DMS79 (cell line): ENCODE results near the gene ZNF471.

Experiments used
- DNase-seq: peaks from one replicate; lab custom pipeline; 2025; lab: John Stamatoyannopoulos, UW

Gene ZNF471

DNA sequence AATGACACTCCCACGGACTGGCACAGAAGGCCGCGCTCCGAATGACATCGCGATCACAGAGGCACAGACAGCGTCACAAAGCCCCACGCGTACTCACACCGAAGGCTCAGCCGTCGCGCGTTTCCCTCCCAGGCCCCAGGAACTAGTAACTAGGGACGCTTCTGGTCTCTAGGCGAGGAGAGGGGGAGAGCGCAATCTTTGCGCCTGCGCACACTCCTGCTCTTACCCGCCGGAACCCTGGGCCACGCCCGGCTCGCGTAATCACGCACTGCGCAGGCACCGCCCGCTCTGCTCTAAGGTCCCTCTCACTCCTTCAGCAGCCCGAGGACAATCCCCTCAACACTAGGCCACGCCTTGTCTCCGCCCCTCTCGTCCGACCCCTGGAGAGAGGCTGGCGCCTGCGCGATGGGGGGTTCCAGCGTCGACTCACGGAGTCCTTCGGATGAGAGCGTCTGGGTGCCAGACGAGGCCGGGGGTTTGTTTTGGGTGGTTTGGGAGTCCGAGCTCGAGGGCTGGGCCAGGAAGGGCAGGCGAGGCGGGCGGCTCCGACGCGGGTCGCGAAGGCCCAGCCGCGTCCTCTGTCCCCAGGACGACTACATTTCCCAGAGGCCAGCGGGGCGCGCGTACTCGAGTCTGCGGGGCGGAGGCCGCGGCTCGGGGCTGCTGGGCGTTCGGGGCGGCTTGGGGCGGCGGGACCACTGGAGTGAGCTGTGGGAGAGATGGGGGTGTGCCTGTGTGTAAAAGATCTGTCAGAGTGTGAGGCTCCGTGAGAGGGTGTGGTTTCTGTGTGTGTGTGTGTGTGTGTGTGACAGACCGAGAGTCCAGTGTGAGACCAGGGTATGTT lies at the start of gene ZNF471:
Gene ZNF471 (plus strand): TSS at position 410 of the 844 bp plus-strand sequence. CDS start 3,717 bp downstream, outside the sequence.
- DNase-seq, result peak; percentile 83

DNA sequence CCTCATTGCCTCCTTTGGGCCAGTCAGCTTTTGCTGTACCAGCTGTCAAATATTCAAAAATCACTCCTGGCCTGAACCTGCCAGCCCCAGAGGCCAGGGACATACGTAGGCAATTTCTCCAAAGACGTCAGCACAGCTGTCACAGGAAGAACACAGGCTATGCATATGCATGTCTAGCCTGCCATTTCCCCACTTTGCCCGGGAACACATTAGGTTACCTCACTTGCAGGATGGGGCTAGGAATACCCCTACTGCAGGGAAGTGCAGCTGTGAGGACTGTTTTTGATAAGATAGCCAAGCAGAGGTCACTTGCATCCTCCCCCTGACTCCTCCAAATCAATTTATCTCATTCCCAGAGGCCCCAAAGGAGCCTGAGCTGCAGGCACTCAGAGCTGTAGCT lies 33.3 kb upstream of the ZNF471 start:
- DNase-seq, result no peak

DNA sequence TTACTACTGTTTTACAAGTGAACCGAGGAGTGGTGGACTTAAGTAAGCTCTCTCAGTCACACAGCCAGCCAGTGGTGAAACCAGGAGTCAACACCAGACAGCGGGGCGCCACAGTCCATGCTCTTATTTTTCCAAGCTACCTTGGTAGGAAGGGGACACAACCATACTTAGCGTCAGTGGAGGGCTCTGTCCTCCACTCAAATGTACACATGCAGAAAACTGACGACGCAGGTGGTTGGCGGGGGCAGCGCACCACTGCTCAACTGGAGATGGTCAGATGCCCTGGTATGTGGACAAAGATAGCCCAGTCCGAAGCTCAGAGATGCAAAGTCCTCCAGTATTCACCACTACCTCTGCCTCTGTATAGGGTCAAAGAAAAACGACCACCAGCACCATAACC lies 31.6 kb upstream of the ZNF471 start:
- DNase-seq, result no peak

DNA sequence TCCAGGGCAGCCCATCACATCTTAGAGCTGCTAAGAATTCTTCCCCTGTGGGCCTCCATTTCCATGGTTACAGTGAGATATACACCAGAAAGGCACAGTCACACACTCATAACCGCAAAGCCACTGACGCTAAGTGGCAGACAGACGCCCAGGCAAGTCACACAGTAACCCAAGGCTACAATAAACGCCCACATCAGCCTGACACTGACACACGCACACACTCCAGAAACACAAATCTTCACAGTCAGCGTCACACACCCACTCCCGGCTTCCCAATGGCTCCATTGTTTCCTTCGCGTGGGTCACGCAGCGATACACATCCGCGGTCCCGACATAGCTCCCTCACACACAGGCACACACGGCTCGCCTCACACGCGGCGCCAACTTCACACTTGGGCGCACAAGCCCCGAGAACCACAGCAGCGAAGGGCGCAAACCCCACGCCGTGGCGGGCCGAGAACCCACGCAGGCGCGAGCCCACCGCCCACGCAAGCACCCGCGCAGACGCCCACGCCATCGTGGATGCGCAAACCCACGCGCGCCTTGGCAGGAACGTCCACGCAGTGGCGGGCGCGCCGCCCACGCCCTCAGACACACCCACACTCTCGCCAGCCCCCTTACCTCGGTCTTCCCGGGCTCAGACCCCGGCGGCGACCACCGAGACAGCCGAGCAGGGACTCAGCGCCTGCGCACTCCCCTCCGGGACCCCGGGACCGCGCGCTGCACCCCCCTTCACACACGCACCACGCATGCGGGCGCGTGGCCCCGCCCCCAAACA lies 30.8 kb upstream of the ZNF471 start, which contains the start of gene ZNF667:
Gene ZNF667 (minus strand): TSS at position 695 of the 778 bp plus-strand sequence. CDS start 14,975 bp downstream, outside the sequence.
- DNase-seq, result peak; percentile 9

DNA sequence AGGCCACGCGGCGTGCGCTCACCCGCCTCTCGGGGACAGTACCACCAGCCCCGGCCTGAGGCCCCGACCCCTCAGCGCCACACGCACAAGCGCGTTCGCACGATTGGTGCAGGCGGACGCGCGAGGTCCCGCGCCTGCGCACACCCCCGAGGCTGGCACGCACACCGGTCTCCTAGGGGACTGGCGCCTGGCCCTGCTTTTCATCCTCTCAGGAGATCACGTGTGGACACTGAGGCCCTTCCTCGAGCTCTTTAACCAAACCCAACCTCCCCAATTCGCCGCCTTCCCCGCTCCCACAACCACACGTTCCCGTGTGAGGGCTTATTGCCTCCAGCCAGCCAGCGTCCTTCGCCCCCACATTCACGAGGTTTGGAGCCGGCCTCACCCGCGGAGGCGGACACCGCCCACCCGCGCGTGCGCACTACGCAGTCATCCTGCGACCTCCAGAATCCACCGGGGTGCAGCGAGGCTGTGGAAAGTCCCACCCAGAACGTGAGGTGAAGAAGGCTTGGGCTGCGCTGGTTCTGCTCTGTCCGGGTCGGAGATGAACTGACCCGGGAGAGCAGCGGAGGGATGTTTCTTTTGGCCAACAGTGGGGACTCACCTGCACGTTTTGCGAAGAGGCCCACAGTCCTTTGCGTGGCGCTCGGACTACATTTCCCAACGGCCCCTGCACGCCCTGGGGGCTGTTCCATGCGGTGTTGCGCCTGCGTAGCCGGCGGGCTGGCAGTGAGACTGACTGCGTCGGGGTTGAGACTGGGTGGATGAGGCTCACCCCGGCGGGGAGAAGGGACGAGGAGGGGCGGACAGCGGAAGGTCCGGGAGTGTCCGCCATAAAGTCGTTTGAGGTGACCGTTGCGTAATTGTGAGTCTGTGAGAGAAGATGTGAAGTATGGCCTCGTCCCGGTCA lies 30.0 kb upstream of the ZNF471 start:
- peak; percentile 63 for DNase-seq

DNA sequence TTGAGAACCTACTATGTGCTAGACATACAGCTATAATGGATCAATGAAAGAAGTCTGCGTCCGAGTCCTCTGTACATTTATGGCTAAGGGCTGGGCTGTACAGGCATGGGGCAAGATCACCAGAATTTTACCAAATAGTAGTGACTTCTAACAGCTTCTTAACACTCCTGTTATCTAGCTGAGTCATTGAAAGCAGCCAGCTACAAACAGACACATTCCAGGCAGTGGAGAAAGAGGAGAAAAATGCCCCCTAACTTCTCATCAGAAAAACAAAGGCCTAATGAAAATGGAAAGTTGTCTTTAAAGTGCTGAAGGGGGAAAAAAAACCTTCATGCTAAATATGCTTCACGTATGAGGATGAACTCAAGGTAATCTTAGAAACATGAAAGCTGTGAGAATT lies 16.3 kb upstream of the ZNF471 start:
- DNase-seq, result no peak

DNA sequence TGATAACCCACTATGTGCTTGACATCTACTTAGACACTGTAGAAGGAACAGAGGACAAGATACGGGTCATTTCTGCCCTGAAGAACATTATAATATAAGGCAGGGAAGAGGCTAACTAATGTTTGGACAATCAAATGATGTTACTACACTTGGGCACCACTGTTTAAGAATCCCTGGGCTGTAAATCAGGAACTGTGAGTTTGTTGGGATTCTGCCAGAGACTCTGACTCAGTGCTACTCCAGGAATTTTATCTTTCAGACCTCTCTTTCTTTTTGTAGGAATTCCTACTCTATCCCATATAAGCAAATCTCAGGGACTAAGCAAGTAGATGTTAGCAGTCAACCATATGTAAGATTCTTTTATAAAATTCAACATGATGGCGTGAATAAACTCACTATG lies 3.1 kb upstream of the ZNF471 start:
- DNase-seq, result no peak

DNA sequence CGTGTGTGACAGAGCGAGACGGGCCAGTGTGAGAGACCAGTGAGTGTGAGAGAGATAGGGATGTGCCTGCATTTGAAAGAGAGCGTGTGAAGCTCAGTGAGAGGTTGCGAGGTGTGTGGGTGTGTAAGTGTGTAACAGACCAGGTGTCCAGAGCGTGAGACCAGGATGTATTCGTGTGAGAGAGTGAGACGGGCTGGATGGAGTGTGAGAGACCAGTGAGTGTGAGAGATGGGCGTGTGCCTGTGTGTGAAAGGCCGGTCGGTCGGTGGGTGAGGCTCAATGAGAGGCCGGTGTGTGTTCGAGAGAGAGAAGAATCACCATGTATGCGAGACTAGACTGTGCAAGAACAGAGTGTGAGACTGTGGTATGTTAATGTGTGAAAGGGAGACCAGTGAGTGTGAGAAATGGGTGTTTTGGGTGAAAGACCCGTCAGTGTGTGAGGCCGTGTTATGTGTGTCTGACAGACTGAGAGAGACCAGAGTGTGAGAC lies 679 bp downstream of the ZNF471 start:
- no peak for DNase-seq

DNA sequence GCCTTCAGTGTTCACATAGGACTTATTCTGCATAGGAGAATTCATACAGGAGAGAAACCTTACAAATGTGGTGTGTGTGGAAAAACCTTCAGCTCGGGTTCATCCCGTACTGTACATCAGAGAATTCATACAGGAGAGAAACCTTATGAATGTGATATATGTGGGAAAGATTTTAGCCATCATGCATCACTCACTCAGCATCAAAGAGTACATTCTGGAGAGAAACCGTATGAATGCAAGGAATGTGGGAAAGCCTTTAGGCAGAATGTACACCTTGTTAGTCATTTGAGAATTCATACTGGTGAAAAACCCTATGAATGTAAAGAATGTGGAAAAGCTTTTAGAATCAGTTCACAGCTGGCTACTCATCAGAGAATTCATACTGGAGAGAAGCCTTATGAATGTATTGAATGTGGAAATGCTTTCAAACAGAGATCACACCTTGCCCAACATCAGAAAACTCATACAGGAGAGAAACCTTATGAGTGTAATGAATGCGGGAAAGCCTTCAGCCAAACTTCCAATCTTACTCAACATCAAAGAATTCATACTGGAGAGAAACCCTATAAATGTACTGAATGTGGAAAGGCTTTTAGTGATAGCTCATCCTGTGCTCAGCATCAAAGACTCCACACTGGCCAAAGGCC lies 17.7 kb downstream of the ZNF471 start:
- DNase-seq, result no peak

DNA sequence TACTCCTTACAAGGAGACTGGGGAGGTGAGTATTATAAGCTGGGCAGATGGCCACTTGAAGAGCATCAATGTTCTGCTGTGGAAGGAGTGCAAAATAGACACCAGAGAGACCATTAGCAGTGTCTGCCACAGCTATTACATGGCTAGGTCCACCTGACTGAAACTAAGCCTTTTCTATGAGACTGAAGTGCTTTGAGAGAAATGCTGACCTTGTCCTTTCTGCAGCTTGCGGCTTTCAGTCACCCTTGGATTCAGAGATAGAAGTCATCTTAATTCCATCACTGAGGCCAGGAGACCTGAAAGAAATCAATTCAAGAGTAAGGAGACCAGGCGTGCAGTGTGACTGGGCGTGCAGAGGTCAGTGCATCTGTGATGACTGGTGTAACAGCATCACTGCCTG lies 29.8 kb downstream of the ZNF471 start:
- DNase-seq, result no peak

DNA sequence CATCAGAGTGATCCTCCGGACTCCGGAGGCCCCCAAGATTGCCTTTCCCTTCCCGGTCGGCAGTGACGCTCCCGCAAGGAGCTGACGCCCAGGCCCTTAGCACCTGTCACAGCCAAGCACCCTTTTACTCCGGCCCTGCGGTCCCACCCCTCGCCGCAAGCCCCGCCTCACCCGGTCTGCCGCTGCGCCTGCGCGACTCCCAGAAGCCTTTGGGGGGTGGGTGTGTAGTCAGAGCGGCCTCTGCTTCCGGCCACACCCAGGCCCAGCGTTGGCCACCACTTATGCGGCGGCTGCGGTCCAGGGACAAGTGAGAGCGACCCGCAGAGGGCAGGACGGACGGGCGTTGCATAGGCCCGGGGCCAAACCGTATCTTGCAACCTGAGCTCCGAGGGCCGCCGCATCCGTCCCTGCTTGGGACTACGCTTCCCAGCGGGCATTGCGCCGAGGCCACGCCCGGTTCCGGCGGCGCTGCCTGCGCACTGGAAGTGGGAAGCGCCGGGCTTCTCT lies 30.7 kb downstream of the ZNF471 start:
- peak; percentile 80 for DNase-seq

DNA sequence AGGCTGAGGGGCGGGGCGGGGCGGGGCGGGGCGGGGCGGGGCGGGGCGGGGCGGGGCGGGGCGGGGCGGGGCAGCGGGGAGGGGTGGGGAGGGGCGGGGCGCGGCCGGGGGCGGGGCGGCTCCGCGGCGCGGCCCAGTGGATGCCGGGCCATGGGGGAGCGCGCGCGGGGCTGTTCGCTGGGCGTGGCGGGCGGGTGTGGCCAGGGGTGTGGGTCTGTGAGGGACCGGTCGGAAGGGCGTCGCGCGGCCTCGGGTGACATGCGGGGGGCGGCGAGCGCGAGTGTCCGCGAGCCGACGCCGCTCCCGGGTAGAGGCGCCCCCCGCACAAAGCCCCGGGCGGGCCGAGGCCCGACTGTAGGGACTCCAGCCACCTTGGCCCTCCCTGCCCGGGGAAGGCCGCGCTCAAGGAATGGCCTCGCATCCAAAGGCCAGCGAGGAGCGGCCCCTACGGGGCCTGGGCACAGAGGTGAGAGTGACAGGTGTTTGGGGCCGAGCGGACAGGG lies 31.2 kb downstream of the ZNF471 start, which contains the start of gene ZFP28:
Gene ZFP28 (plus strand): TSS at position 188 of the 503 bp plus-strand sequence. CDS start 71 bp downstream, at position 259.
- DNase-seq, result peak; percentile 56

DNA sequence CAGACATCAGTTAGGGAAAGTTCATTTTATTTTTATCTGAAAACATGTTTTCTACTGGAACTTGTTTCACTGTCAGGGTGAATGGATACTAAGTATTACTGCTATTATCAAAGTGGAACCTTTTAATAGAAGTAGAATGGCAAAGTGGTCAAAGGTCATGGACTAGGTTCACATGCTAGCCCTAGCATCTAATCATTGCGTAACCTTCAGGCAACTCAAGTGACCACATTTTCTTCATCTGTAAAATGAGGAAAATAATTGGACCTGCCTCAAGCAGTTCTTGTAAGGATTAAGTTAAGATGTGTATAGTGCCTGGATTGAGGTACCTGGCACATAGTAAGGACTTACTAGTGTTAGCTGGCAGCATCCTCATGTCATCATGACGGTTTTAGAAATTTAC lies 36.1 kb downstream of the ZNF471 start:
- no peak for DNase-seq

DNA sequence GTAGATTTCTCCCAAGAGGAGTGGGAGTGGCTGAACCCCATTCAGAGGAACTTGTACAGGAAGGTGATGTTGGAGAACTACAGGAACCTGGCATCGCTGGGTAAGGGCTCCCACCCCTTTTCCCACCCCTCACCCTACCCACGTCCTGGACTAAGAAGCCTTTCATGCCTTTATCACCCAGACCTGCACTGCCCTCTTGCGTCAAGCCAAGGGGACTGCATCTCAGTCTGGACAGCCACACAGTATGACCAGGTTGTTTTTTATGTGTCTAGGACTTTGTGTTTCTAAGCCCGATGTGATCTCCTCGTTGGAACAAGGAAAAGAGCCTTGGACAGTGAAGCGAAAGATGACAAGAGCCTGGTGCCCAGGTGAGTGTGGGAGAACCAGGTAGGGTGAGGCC lies 39.9 kb downstream of the ZNF471 start:
- DNase-seq, result no peak

DNA sequence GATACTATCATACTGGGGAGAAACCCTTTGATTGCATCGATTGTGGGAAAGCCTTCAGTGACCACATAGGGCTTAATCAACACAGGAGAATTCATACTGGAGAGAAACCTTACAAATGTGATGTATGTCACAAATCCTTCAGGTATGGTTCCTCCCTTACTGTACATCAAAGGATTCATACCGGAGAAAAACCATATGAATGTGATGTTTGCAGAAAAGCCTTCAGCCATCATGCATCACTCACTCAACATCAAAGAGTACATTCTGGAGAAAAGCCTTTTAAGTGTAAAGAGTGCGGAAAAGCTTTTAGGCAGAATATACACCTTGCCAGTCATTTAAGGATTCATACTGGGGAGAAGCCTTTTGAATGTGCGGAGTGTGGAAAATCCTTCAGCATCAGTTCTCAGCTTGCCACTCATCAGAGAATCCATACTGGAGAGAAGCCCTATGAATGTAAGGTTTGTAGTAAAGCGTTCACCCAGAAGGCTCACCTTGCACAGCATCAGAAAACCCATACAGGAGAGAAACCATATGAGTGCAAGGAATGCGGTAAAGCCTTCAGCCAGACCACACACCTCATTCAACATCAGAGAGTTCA lies 46.7 kb downstream of the ZNF471 start:
- no peak for DNase-seq

DNA sequence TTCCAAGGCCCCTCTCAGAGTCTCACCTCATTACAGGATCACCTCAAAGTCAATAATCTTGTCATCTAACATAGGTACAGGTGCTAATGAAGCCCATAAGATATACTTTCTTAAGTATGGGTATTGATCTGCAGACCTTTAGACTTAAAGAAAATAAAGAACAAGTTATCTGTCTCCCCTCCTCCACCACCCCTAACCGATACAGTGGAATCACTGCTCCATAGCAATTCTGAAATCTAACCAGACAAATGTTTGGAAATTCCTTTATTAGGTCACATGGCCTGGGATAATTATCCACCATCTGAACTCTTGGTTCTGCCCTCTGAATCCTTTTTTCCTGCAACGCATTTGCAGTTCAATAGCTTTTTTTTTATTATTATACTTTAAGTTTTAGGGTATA lies 55.1 kb downstream of the ZNF471 start:
- DNase-seq, result no peak

DNA sequence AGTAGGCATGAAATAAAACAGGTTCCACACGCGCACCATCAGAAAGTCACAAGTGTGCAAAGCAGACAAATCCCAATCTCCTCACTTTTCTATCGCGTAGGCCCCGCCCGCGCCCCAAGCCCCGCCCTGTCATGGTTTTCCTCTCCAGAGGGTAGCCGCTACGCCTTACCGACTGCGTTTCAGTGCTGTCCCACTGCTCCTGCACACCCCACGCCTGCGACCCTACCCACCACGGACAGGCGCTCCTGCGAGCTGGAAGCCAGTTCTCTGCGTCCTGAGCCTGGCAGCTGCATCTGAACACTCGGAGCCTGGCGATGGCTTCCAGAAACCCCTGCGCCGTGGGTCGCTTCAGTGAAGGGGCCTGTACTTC lies 59.2 kb downstream of the ZNF471 start:
- peak; percentile 28 for DNase-seq

DNA sequence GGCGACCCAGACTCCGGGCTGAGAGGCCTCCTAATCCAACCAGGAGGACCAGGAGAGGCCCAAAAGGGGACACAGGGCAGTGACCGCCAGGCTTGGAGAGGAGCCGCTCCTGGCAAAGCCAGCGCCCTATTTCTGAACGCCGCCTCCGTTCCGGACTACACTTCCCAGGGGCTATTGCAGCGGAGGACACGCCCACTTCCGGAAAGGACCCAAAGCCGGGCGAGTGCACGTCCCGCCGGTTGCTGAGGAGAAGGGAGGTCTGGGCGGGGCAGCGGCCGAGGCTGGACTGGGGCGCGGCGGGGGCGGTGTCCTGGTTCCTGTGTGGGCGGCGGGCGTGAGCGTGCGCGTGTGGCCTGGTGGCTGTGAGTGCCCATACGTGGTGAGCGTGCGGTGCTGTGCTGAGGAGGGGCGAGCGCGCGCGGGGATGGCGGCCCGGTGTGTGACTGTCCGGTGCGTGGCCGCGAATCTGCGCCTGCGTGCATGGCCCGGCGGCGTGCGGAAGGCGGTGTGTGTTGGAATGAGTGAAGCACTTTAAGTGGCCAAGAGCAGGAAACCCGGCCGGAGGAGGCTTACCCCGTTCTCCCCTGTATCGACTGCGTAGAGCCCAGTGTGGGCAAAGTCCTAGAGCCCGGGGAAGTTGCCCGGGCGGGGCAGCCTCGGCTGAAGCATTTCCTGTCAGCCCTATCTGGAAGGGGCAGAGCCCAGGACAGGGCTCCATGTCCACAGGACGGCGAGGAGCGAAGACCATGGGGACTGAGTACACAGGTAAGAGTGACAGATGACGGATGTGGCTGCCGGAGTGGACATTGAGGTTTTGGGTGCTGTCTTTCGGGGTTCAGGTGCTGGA lies 59.8 kb downstream of the ZNF471 start, which contains the start of gene ZNF470:
Gene ZNF470 (plus strand): TSS at position 195 of the 847 bp plus-strand sequence. CDS start 2,844 bp downstream, outside the sequence.
- peak; percentile 81 for DNase-seq

DNA sequence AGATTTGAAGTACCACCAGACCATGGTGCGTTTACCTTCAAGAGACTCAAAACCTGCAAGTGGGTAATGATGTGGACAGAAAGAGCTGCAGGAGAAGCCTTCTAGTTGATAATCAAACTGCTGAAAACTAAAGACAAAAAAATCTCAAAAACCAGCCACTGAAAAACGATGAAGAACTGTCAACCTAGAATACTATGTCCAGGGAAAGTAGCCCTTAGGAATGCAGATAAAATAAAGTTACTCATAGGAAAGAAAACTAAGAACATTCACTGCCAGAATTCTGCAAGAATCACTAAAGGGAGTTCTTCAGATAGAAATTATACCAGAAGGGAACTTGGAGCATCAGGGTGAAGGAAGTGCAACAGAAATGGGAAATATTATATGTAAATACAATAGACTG lies 64.9 kb downstream of the ZNF471 start:
- DNase-seq, result no peak
